GM21723 (cell line): ENCODE data around the gene PILRA.
"Not testable (repeated sequence)": the region's sequence is repeated elsewhere in the genome, so short reads cannot be mapped to it uniquely, and the experiment has no call there.

ENCODE experiments used
- ATAC-seq: cut with Tn5 transposase; IDR thresholded peaks from one replicate; pipeline ENCODE4 v1.9.1; 2021; ENCODE audit warnings: mild to moderate bottlenecking, moderate library complexity; ENCODE audit not compliant: unreplicated experiment

Gene PILRA

DNA sequence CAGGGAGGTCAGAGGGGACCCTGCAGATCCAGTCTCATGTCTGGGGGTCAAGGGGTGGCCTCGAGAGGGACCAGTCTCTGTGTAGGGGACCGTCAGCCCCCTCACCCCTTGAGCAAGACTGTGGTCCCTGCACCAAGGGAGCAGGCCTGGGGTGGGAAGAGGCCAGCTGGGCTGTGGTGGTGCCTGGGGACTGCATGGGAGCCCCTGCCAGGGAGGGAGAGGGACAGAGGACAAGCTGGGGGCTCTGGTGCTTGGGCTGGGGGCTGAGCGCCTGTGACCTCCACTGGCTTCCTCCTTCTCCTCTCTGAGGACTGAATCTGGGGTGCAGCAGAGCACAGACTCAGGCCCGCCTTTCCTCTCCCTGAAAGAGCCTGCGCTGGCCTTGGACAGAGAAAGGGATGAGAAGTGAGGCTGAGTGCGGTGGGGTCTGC is 16.1 kb upstream of the PILRA start:
- ATAC-seq = no peak

GRCh38 chr7:100358027-100358856 is 15.0 kb upstream of the PILRA start, which contains the start of gene PILRB:
Gene PILRB, plus strand, starts transcription at chr7:100358117. Its CDS starts 186 bp downstream, at chr7:100358303.
- no peak for ATAC-seq

DNA sequence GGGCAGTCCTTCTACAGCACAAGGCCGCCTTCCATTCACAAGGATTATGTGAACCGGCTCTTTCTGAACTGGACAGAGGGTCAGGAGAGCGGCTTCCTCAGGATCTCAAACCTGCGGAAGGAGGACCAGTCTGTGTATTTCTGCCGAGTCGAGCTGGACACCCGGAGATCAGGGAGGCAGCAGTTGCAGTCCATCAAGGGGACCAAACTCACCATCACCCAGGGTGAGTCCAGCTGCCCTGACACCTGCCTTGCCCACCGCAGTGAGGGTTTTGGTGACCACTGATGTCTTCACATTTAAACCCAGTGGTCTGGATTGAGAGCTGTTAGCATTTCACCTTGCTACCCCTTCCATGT is 14.5 kb upstream of the PILRA start:
- no peak for ATAC-seq

DNA sequence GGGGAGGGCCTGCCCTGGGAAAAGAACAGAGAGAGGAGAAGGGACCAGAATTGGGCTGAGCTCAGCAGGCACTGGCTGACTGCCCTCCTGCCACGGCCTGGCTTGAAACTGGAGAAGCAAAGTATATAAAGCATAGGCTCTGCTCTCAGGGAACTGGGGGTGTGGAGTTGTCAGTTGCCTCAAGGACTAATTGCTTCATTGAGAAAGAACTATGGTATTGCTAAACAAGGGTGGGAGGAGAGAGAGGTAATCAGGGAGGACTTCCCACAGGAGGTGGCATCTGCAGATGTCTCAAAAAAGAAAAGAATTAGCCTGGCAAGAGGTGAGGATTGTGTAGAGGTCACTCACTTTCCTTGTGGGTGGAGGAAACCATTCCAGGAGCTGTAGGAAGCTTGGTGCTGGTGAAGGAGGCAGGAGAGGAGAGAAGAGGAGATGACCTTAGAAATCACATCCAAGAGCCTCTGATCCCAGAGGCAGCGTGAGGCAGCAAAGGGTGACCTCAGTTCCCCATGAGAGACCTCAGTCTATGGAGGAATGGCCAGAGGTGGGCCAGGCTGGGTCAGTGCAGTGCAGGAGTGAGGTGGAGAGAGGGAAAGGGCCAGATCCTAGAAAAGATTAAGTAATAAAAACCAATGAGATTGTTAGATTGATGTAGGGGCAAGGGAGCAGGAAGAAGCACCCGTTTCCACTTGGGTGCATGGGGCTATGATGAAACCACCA is 13.0 kb upstream of the PILRA start:
- no peak for ATAC-seq

- ATAC-seq = no peak
These were observed 10.2 kb upstream of the PILRA start for GRCh38 chr7:100363098-100363497.

GRCh38 chr7:100363797-100364196 is 9.5 kb upstream of the PILRA start:
- not testable (repeated sequence) for ATAC-seq

DNA sequence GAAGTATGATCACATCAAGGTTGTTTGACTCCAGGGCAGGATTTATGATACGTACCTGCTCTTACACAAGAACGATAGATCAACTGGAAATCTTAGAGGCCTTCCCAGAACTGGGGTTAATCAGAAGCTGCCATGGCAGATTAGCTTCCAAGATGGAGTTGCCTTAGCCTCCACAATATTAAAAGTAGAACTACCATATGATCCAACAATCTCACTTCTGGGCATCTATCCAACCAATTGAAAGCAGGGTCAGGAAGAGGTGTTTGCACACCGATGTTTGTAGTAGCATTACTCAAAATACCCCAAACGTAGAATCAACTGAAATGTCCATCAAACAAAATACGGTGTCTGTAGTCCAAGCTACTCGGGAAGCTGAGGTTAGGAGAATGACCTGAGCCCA is 8.8 kb upstream of the PILRA start:
- no peak for ATAC-seq

- ATAC-seq = not testable (repeated sequence)
These were observed 7.3 kb upstream of the PILRA start for GRCh38 chr7:100365998-100366367.

DNA sequence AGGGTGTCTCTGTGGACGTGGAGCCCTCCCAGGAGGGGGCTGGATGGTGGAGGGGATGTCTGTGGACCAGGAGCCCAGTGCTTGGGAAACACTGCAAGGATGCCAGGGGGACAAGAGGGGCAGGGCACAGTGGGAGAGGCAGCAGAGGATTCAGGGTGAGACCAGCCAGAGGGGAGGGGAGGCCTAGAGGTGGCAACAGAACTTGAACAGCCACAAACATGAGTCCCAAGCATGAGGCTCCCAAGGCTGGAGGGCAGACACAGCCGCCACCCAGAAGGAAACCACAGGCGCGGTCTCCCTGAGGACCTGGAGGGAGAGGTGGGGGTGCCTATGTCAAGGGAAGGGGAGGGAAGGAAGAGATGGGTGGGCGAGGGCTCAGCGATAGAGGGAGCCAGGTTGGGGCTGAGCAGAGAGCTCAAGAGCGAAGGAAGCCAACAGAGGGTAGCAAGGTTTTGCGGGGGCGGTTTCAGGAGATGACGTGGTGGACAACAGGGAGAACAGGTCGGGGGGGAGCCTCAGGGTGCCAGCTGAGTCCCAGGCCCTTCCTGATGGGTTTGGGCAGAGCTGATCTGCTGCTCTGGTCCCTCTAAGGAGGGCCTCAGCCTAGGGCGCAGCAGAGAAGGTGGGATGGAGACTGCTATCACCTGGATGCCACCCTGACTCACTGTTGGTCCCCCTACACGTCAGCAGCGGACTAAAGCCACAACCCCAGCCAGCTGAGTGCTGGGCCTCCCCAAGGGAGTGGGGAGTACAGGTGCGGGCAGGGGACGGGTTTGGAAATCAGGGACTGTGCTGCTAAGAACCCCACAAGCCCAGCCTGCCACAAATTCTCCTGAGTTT is 6.7 kb upstream of the PILRA start:
- no peak for ATAC-seq

DNA sequence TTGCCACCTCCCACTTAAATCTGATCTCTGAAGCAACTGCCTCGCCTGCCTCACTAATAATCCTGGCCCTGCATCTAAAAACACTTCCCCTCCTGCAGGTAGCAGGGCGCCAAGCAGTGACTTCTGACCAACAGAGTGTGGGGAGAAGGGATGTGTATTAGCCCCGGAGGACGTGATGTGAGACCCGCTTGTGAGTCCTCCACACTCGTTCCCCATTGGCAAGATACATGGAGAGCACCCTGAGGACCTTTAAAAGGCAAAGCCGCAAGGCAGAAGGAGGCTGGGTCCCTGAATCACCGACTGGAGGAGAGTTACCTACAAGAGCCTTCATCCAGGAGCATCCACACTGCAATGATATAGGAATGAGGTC is 6.1 kb upstream of the PILRA start:
- ATAC-seq = no peak

- ATAC-seq = no peak
These were observed 5.3 kb upstream of the PILRA start for GRCh38 chr7:100367676-100368613.

GRCh38 chr7:100369105-100369504 is 4.2 kb upstream of the PILRA start:
- peak; percentile 63 for ATAC-seq

DNA sequence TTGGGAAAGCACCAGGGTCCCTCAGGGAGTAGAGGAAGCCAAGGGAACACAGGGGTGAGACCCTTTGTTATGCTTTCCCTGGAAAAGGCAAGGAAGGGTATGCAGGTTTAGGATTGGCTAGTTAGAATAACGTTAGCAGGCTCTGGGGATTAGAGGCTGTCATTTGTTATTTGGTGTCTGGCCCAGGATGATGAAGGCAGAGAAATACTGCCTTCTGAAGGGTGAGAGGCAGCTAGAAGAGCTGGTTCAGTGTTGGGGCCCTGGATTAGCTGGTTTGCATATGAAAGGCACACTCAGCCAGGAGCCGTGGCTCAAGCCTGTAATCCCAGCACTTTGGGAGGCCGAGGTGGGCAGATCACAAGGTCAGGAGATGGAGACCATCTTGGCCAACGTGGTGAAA is 3.0 kb upstream of the PILRA start:
- ATAC-seq = no peak

- ATAC-seq = no peak
These were observed 2.5 kb upstream of the PILRA start for GRCh38 chr7:100370746-100371145.

GRCh38 chr7:100371561-100372171 is 1.6 kb upstream of the PILRA start:
- ATAC-seq = no peak

GRCh38 chr7:100372256-100372655 is 1.0 kb upstream of the PILRA start:
- no peak for ATAC-seq

DNA sequence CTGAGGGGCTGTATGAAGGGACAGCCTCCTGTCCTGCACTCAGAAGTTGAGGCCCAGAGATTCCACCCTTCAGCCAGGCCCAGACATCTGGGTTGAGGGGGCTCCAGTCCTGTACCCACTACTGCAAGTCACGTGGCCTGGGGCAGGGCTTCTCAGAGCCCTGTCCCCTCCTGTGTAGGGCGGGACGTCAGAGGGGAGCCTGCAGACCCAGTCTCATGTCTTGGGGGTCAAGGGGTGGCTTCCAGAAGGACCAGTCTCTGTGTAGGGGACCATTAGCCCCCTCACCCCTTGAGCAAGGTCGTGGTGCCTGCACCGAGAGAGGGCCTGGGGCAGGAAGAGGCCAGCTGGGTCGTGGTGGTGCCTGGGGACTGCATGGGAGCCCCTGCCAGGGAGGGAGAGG is 593 bp upstream of the PILRA start:
- ATAC-seq = no peak

DNA sequence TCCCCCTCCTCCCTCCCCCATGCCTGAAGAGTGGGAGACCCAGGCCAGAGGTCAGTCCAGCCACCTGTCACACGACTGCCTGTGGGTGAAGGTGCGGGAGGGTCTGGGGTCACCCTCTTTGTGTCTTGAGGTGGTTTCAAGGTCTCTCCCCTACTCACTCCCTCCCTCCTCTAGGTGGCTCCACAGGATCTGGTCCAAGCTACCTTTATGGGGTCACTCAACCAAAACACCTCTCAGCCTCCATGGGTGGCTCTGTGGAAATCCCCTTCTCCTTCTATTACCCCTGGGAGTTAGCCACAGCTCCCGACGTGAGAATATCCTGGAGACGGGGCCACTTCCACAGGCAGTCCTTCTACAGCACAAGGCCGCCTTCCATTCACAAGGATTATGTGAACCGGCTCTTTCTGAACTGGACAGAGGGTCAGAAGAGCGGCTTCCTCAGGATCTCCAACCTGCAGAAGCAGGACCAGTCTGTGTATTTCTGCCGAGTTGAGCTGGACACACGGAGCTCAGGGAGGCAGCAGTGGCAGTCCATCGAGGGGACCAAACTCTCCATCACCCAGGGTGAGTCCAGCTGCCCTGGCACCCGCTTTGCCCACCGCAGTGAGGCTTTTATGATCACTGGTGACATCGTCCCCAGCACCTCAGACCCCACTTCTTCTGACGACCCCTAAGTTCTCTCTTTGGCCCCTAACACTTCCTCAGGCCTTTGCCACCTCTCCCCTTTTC is 747 bp downstream of the PILRA start:
- not testable (repeated sequence) for ATAC-seq

DNA sequence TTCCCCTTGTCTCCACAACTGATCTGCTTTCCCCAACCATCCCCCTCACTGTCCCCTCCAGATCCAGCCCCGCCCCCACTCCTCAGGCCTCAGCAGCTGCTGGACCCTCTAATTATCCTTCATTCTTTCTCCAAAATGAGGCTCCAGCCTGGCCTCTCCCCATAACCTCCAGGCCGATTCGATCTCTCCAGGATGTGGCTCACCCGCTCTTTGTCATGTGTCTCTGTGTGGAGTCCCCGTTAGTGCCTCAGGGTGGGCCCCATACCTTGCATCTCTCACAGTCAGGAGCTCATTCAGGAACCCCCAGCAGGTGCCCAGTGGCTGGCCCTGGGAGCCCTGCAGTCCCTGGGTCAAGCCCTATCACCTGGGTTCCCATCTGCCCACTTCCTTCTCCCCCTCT is 1.3 kb downstream of the PILRA start:
- no peak for ATAC-seq
